Activated CD4-positive, alpha-beta T cell treated with anti-CD3 and anti-CD28 coated beads, Interleukin-2, amount 50 U/mL, for 1 hour (primary cell): ENCODE measurements around the gene OR2T34.
"Not testable (repeated sequence)": the region's sequence is repeated elsewhere in the genome, so short reads cannot be mapped to it uniquely, and the experiment has no call there.

Source experiments
- DNase-seq: peaks from one replicate; pipeline ENCODE4 v3.0.0-alpha.2; 2020

The OR2T34 gene

GRCh38 chr1:248574657-248575056, at the start of gene OR2T34:
TSS of gene OR2T34 (minus strand) at chr1:248574757. CDS start at chr1:248574757, 0 bp downstream.
- DNase-seq = not testable (repeated sequence)

- no peak for DNase-seq
Observed at GRCh38 chr1:248622570-248623001, 48.0 kb upstream of the OR2T34 start.

DNA sequence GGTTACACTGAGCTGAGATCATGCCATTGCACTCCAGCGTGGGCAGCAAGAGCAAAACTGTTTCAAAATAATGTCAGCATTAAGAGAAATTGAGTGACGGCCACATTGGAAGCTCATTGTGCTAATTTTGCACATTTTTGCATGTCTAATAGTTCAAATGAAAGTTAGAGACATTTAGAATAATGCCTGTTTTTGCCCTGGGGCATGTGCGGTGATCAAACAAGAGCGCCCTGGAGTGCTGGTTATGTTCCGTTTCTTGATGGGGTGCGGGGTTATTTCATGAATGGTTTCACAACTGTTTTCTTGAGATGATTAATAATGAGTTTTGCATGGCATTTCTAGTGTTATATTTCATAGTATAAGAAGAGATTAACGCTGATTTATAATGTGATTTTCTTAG, 47.2 kb upstream of the OR2T34 start:
- no peak for DNase-seq

DNA sequence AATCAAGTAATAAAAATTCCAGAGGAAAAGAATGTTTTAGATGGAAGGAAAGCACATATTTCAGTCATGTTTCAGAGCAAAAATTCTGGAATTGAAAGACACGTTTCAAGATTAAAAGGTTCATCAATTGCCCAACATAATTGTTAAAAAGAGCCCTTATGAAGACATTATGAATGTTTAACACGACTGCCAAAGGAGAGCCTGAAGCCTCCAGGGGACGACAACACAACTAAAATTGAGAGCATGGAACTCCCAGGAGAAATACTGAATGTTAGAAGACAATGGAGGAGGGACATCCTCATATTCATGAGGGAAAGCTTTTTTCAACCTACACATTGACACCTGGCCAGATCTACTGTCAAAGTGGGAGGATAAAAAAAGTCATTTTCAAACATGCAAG, 44.3 kb upstream of the OR2T34 start:
- DNase-seq = peak; percentile 38

GRCh38 chr1:248618119-248618518, 43.6 kb upstream of the OR2T34 start:
- no peak for DNase-seq

GRCh38 chr1:248613742-248614141, 39.2 kb upstream of the OR2T34 start:
- DNase-seq = no peak

DNA sequence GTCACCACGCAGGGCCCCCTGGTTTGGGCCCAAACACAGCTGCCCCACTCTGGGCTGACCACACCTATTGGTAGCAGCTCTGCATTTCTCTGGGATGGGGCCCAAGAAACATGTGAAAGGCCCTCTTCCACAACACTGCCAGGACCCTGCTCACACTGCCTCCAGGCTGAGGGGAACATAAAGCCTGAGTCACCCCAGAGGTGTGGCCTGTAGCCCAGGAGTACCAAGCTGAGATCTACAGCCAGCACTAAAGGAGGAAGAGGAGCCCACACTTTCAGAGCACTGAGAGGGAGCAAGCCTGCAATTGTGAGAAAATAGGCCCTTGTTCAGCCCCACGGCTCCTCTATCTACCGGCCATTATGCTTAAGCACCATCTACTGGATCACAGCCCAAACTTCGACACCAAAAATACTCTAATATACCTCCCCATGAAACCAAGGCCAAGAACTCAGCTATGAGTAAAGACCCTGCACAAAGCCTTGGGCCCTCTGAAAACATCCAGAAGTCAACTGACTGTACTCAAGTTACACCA, 37.4 kb upstream of the OR2T34 start:
- DNase-seq = no peak

DNA sequence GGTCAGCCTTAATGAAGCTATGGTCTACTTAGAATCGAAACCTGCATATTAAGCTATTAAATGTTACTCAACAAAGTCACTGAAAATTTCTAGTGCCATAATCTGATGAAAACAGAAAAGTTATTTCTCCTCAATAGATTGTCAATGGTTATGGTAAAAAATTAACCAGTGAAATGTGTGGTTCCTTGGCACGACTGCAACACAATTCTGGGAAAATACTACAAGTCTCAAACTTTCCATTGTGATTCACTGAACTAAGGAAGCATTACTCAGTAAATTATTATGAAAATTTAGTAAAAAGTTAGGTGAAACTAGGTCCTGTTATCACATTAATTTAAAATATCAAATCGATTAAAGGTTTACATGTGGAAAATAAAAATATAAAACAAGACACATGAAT, 35.7 kb upstream of the OR2T34 start:
- no peak for DNase-seq

DNA sequence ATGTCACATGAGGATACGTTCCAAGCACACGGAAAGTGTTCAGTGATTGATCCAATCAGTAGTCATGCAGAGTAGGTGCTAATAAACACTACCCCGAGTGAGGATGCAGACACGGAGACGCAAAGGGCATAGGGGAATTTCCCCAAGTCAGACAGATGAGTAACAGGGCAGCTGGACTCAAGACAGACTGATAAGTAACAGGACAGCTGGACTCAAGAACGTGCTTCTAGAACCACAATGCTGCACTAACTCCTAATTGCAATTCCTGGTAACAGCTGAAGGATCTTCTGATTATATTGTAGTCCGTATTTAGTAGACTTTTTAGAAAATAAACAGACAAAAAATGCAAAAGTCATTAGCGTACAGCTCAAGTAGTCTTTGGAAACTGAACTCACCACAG, 24.8 kb upstream of the OR2T34 start:
- no peak for DNase-seq

GRCh38 chr1:248597589-248597988, 23.0 kb upstream of the OR2T34 start, which contains the start of gene OR2T10:
TSS of gene OR2T10 (minus strand) at chr1:248597700. CDS start at chr1:248593768, 3,932 bp downstream.
- no peak for DNase-seq

- no peak for DNase-seq
Observed at GRCh38 chr1:248596615-248597014, 22.1 kb upstream of the OR2T34 start.

- DNase-seq = no peak
Observed at GRCh38 chr1:248593226-248593625, 18.7 kb upstream of the OR2T34 start.

DNA sequence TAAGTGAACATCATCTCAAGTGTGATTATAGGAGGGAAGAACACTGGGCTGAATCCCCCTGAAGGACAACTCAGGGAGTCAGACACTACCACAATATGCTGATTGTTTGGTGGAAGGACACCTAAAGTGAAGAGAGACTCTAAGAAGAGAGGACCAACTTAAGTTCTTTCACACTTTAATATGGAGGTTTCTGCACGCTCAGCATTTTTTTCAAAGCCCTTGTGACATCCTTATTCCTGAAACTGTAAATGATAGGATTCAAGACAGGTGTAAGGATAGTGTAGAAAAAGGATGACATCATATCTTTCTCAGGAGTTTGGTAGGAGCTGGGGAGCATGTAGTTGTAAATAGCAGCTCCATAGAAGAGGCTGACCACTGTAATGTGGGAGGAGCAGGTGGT, 18.1 kb upstream of the OR2T34 start:
- DNase-seq = no peak

DNA sequence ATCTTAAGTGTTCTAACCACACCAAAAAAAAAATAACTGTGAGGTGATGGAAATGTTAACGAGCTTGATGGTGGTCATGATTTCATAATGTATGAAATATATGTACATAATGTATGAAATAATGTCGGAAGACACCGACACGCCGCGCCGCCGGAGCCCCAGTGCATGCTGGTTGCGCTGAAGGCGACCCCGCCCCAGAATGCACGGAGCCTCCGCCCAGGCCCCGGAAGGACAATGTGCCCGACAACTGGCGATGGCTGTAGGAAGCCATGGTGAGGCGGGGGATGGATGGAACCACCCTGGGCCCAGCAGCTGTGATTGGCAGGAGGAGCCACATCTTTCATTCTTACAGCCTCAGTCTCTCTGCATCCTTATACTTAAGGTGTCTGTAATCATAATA, 15.5 kb upstream of the OR2T34 start:
- DNase-seq = no peak

GRCh38 chr1:248589334-248589733, 14.8 kb upstream of the OR2T34 start:
- DNase-seq = no peak

GRCh38 chr1:248585266-248585665, 10.7 kb upstream of the OR2T34 start:
- no peak for DNase-seq

- no peak for DNase-seq
Observed at GRCh38 chr1:248576260-248576980, 1.9 kb upstream of the OR2T34 start.

- DNase-seq = not testable (repeated sequence)
Observed at GRCh38 chr1:248573856-248574255, 701 bp downstream of the OR2T34 start.

GRCh38 chr1:248572049-248572448, 2.5 kb downstream of the OR2T34 start:
- not testable (repeated sequence) for DNase-seq

GRCh38 chr1:248570811-248571210, 3.7 kb downstream of the OR2T34 start:
- DNase-seq = not testable (repeated sequence)

- DNase-seq = not testable (repeated sequence)
Observed at GRCh38 chr1:248569049-248569448, 5.5 kb downstream of the OR2T34 start.

- DNase-seq = not testable (repeated sequence)
Observed at GRCh38 chr1:248565530-248566373, 8.8 kb downstream of the OR2T34 start.

GRCh38 chr1:248562672-248563071, 11.9 kb downstream of the OR2T34 start, which contains the start of gene OR2T29:
TSS of gene OR2T29 (minus strand) at chr1:248562772. CDS start at chr1:248559491, 3,281 bp downstream.
- not testable (repeated sequence) for DNase-seq

DNA sequence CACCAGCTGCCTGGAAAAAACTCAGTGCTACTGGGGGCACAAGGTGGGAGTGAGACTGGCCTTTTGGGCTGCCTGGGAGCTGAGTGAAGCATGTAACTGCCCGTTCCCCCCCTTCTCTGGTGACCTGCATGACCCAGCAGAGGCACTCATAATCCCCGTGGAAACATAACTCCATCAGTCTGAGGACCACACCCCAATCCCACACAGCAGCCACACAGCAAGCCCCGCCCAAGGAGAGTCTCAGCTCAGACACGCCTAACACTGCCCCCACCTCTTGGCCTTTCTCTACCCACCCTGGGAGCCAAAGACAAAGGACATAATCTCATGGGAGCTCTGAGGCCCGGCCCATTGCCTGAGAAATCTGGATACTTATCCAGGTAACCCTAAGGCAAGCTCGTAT, 23.5 kb downstream of the OR2T34 start:
- not testable (repeated sequence) for DNase-seq
